LNCaP clone FGC (cell line): Measurements from ENCODE around the gene LCMT1.
A peak's percentile ranks its signal among the peaks of the same experiment; 100 is the strongest.

ENCODE experiments used
- DNase-seq: peaks from one replicate; pipeline ENCODE4 v3.0.0-alpha.2; 2011; ENCODE audit warnings: low read depth
- H3K4me3 ChIP-seq: 2 replicates; pipeline ENCODE4 v1.5.1; 2011; ENCODE audit warnings: mild to moderate bottlenecking, low read depth, low read length, control low read depth
- TF ChIP-seq, protein P1 (sequence below): IDR thresholded peaks from 2 replicates; pipeline ENCODE4 v1.5.1; 2012; ENCODE audit warnings: mild to moderate bottlenecking; ENCODE audit not compliant: control insufficient read depth, insufficient read depth; ENCODE audit errors: extremely low read depth

LCMT1 gene

DNA sequence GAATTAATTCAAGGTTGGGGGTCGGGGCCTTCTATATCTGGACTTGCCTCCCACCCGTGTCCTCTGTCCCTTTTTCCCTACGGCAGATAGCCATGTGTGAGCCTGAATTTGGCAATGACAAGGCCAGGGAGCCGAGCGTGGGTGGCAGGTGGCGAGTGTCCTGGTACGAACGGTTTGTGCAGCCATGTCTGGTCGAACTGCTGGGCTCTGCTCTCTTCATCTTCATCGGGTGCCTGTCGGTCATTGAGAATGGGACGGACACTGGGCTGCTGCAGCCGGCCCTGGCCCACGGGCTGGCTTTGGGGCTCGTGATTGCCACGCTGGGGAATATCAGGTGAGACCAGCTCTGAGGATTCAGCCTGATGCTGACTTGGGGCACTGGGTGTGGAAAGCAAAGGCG is 105.6 kb downstream of the LCMT1 start:
- DNase-seq, result no peak
- H3K4me3 ChIP-seq, result no peak overlapping the region
- TF ChIP-seq, protein P1, sequence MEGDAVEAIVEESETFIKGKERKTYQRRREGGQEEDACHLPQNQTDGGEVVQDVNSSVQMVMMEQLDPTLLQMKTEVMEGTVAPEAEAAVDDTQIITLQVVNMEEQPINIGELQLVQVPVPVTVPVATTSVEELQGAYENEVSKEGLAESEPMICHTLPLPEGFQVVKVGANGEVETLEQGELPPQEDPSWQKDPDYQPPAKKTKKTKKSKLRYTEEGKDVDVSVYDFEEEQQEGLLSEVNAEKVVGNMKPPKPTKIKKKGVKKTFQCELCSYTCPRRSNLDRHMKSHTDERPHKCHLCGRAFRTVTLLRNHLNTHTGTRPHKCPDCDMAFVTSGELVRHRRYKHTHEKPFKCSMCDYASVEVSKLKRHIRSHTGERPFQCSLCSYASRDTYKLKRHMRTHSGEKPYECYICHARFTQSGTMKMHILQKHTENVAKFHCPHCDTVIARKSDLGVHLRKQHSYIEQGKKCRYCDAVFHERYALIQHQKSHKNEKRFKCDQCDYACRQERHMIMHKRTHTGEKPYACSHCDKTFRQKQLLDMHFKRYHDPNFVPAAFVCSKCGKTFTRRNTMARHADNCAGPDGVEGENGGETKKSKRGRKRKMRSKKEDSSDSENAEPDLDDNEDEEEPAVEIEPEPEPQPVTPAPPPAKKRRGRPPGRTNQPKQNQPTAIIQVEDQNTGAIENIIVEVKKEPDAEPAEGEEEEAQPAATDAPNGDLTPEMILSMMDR, result no peak

- TF ChIP-seq, protein P1, result no peak
- no peak overlapping the region for H3K4me3 ChIP-seq
- no peak for DNase-seq
These were observed 106.4 kb downstream of the LCMT1 start for GRCh38 chr16:25217921-25218320.

DNA sequence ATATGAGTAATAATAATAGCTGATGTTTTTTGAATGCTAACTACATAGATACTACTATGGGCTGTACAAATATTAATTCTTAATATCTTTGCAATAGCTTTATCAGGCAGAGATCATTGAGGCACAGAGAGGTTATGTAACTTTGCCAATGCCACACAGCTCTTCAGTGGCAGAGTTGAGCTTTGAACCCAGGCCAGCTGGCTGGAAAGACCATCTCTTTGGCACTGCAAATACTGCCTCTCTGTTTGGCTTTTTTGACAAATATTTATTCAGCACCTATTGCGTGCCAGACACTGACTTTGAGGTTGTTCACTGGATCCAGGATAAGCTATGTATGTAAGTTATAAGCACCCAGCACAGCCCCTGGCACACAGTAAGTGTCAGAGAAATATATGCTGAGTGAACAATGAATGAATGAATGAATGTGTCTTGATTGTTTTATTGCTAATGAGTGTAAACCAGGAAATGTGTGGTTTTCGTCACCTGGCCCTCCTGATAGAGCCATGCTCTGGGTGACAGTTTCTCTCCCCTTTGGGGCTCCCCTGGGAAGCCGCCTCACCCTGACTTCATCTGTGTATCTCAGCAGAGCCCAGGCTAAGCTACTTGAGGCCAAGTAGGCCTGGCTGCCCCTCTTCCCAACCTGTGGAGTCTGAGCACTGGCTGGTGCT is 107.7 kb downstream of the LCMT1 start:
- DNase-seq, result peak; percentile 52
- H3K4me3 ChIP-seq, result no peak overlapping the region
- TF ChIP-seq, protein P1, result no peak

DNA sequence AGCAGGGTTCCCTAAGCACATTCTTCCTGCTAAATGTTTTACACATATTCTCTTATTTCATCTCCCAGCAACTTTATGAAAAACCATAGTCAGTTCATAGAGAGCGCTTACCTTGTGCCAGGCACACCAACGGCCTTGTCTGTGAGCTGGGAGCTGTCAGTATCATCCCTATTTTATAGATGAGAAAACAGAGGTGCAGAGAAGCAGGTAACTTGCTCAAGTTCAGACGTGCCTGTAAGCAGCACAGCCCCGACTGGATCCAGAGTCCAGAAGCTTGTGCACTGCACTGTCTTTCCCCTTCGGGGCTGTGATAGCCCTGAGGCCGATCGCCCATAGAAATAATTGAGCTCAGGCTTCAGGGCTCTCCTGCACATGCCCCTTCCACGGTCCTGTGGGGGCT is 111.4 kb downstream of the LCMT1 start:
- no peak overlapping the region for H3K4me3 ChIP-seq
- TF ChIP-seq, protein P1, result no peak
- DNase-seq, result no peak

DNA sequence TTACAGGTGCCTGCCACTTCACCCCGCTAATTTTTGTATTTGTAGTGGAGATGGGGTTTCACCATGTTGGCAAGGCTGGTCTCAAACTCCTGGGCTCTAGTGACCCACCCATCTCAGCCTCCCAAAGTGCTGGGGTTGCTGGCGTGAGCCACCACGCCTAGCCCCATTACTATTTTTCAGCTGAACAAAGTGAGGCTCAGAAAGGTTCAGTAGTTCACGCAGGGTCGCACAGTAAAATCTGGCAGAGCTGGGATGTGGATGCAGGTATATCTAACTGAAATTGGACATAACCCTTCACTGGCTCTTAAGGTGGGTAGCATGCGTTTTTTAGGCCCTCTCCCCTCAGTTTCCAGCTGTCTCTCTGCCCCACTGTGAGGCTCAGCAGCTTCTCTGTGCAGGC is 112.4 kb downstream of the LCMT1 start:
- no peak for DNase-seq

GRCh38 chr16:25224731-25225319 is 113.3 kb downstream of the LCMT1 start:
- TF ChIP-seq, protein P1, result no peak
- no peak overlapping the region for H3K4me3 ChIP-seq
- no peak for DNase-seq

More for the DNA sequence above, 112.4 kb downstream of the LCMT1 start:
- H3K4me3 ChIP-seq, result no peak overlapping the region
- TF ChIP-seq, protein P1, result no peak
